ENCODE results near the gene CCDC138.

The CCDC138 gene

DNA sequence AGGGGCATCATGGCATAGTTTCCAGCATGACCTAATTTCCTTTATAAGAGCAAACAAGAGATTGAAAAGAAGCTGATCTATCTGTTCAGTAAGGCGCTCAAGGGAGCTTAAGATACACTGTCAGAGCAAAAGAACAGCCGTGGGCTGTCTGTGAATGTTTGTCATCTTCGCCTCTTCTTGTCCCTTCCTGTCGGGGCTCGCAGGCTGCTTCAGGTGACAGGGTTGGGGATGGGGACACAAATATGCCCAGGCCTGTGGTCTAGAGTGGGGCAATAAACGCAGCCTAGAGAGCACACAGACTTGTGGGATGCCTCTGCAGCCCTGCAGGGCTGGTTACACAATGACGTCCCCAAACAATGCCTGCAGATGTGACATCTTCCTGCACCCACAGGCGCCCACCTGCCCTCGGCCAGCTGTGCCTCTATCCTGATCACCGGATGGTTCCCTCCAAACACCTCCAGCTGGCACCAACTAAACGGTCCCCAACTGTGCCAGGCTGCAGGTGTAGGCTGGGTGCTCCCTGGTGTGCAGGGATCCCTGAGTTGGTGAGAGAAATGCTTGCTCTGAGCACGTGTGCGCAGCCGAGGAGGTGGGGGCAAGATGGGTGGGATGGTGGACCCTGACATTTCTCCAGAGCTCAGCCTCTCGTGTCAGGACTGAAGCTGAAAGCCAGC lies 129.7 kb downstream of the CCDC138 start:
- Histone ChIP-seq H3K4me3 (ENCODE audit: low read length) (no peak overlapping the region), H3K27me3 (ENCODE audit: control insufficient read depth, insufficient read depth, low read length) (no peaks in the 10 kb centered on the region)

DNA sequence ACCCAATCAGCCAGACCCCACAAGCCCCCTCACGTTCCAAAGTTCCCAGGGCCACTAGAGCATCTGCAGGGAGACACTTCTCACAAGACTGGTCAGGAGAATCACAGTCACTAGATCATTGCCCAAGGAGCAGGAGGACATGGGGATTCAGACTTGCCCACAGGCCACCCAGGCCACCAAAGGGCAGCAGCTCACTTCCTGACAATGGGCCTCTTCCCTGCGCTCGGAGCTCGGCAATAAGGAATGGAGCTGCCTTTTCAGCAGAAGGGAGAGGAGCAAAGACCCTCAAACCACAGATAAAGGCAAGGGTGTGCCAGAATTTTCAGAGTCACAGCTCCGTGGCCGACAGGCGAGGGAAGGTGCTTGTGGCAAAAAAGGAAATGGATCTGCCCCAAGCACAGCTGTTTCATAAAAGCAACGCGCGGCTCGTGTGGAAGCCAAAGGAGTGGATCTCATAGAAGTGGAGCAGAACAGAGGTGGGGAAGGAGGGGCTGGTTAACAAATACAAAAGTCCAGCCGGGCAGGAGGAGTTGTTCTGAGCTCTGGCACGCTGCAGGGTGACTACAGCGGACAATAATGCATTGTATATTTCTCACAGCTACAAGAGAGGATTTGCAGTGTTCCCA lies 130.3 kb downstream of the CCDC138 start:
- Histone ChIP-seq H3K4me3 (ENCODE audit: low read length) (no peak overlapping the region), H3K36me3 (ENCODE audit: control insufficient read depth, insufficient read depth, low read length) (no peaks in the 10 kb centered on the region), H3K9me3 (ENCODE audit: control insufficient read depth, low read length) (no peaks in the 10 kb centered on the region), H3K9ac (ENCODE audit: low read length) (no peak overlapping the region), H3K4me1 (ENCODE audit: control insufficient read depth, insufficient read depth, low read length) (peaks cover 11% of the 10 kb centered on the region), H3K27me3 (ENCODE audit: control insufficient read depth, insufficient read depth, low read length) (no peaks in the 10 kb centered on the region)

More for the DNA sequence above, 129.7 kb downstream of the CCDC138 start:
- Histone ChIP-seq H3K4me1 (ENCODE audit: control insufficient read depth, insufficient read depth, low read length) (peaks cover 11% of the 10 kb centered on the region), H3K36me3 (ENCODE audit: control insufficient read depth, insufficient read depth, low read length) (no peaks in the 10 kb centered on the region), H3K9ac (ENCODE audit: low read length) (no peak overlapping the region), H3K9me3 (ENCODE audit: control insufficient read depth, low read length) (no peaks in the 10 kb centered on the region)

DNA sequence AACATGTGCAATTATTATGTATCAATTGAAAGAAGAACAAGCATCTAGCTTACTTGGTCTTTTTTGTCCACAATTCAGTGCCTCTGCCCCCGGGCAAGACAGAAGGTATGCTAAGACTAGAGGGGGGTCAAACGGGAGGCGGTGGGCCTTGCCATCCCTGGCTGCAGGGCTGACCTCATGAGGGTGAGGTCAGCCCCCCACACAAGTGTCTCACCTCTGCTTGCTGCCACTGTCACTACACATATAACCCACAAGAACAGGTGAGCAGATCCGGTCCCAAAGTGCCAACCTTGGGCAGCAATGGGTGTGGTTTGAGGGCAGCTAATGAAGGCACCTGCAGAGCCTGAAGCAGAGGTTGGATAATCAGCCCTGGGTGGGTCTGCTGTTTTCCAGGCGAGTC lies 131.0 kb downstream of the CCDC138 start:
- Histone ChIP-seq H3K9ac (ENCODE audit: low read length) (no peak overlapping the region), H3K36me3 (ENCODE audit: control insufficient read depth, insufficient read depth, low read length) (no peaks in the 10 kb centered on the region), H3K4me3 (ENCODE audit: low read length) (no peak overlapping the region), H3K27me3 (ENCODE audit: control insufficient read depth, insufficient read depth, low read length) (no peaks in the 10 kb centered on the region), H3K4me1 (ENCODE audit: control insufficient read depth, insufficient read depth, low read length) (peaks cover 11% of the 10 kb centered on the region), H3K9me3 (ENCODE audit: control insufficient read depth, low read length) (no peaks in the 10 kb centered on the region)

DNA sequence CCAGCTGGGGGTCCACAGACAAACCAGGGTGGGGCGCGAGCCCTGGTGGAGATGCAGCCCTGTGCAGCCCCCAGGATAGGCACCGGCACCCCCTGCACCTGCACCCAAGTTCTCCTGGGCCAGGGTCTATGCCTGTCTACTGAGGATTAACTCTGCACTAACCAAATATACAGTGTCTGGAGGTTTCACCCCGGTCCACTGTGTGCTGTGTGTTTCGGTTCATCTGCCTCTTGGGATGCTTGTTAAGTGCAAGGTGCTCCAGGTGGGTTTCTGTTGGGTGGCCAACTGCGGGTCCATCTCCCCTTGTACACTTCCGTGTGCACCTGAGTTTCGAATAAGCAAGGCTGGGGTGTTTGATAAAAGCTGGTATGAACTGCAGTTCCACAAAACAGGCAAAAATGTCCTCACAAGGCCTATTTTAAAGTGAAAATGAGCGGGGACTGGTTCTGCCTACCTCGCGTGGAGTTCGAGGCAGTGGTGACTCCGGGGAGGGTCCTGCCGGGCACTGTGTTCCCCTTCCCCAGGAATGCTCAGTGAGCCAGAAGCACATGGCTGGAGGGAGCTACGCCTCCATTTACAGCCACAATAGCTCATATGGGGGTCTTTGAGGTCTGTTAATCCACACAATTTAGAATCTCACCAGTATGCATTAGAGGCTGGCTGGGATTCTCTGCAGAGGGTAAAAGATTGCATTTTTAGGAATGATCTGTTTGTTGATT lies 131.7 kb downstream of the CCDC138 start:
- Histone ChIP-seq H3K4me3 (ENCODE audit: low read length) (no peak overlapping the region), H3K36me3 (ENCODE audit: control insufficient read depth, insufficient read depth, low read length) (no peaks in the 10 kb centered on the region), H3K27me3 (ENCODE audit: control insufficient read depth, insufficient read depth, low read length) (no peaks in the 10 kb centered on the region), H3K9me3 (ENCODE audit: control insufficient read depth, low read length) (no peaks in the 10 kb centered on the region), H3K4me1 (ENCODE audit: control insufficient read depth, insufficient read depth, low read length) (peaks cover 14% of the 10 kb centered on the region), H3K9ac (ENCODE audit: low read length) (no peak overlapping the region)

DNA sequence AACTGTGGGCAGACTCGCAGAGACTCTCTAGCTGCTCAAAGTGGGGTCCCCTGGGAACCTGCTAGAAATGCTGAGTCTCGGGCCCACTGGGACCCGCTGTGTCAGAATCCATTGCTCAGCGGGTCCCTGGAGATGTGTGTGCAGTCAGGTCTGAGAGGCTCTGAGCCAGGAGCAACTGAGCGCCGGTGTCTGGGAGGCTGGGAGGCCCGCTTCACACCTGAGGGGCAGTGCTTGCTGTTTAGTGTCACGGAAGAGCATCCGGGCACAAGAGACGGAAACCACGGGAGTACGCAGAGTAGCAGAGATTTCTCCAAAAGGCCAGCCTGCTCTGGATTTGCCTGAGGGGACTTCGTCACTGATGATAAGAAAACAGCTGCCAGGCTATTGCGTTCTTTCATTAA lies 132.4 kb downstream of the CCDC138 start:
- no peaks in the 10 kb centered on the region for H3K27me3 ChIP-seq (ENCODE audit: control insufficient read depth, insufficient read depth, low read length)
- no peaks in the 10 kb centered on the region for H3K36me3 ChIP-seq (ENCODE audit: control insufficient read depth, insufficient read depth, low read length)
- H3K9ac ChIP-seq (ENCODE audit: low read length): no peak overlapping the region
- peaks cover 20% of the 10 kb centered on the region for H3K4me1 ChIP-seq (ENCODE audit: control insufficient read depth, insufficient read depth, low read length)
- no peak overlapping the region for H3K4me3 ChIP-seq (ENCODE audit: low read length)
- H3K9me3 ChIP-seq (ENCODE audit: control insufficient read depth, low read length): no peaks in the 10 kb centered on the region

DNA sequence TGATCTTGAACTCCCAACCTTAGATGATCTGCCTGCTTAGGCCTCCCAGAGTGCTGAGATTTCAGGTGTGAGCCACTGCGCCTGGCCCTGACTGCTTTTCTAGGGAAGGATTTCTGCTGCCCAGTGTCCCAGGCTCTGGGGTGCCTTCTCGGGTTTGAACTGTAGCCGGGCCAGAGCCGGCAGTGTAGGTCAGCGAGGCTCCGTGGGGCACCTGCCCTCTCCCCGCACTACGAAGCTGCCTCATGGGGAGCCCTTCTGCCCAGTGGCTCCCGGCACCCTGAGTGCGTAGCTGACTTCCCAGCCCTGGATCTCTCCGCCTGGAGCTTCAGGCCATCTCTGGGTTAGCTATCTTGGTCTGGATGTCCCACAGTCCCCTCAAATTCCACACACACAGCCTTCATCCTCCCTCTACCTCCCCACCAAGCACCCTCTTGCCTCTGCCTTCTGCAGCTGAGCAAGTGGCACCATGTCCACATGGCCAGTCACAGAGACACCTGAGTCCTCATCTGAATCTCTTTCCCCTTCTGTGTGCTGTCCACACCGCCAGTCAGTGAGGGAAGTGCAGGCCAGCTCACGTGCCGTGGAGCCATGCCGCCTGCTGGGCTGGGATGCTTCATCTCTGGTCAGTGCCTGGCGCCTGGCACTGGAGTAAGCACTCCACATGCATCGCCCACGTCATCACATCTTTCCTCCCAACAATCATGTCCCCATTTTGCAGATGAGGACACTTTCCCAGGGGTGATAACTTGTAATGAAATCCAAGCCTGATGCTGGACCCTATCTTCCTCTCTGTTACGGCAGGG lies 133.2 kb downstream of the CCDC138 start:
- Histone ChIP-seq H3K9ac (ENCODE audit: low read length) (no peak overlapping the region), H3K9me3 (ENCODE audit: control insufficient read depth, low read length) (no peaks in the 10 kb centered on the region), H3K36me3 (ENCODE audit: control insufficient read depth, insufficient read depth, low read length) (no peaks in the 10 kb centered on the region), H3K4me1 (ENCODE audit: control insufficient read depth, insufficient read depth, low read length) (peaks cover 20% of the 10 kb centered on the region), H3K27me3 (ENCODE audit: control insufficient read depth, insufficient read depth, low read length) (no peaks in the 10 kb centered on the region), H3K4me3 (ENCODE audit: low read length) (no peak overlapping the region)

DNA sequence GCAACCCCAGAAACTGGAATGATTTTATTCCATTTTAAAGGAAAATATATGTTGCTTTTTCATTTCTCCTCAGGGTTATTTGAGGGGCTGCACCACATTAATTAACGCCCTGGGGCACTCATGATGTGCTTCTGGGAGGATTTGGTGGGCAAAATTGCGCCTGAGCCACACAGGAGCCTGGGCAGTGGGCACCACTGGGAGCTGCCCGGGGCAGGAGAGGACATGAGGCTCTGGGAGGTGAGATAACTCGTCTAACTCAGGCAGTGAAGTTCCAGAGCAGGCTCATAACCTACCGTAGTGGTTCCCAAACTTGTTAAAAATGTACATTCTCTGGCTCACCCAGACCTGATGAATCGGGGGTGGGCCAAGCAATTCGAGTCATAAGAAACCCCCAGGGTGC lies 134.1 kb downstream of the CCDC138 start:
- Histone ChIP-seq H3K9ac (ENCODE audit: low read length) (no peak overlapping the region), H3K4me1 (ENCODE audit: control insufficient read depth, insufficient read depth, low read length) (peaks cover 20% of the 10 kb centered on the region), H3K27me3 (ENCODE audit: control insufficient read depth, insufficient read depth, low read length) (no peaks in the 10 kb centered on the region), H3K36me3 (ENCODE audit: control insufficient read depth, insufficient read depth, low read length) (no peaks in the 10 kb centered on the region), H3K4me3 (ENCODE audit: low read length) (no peak overlapping the region), H3K9me3 (ENCODE audit: control insufficient read depth, low read length) (no peaks in the 10 kb centered on the region)

DNA sequence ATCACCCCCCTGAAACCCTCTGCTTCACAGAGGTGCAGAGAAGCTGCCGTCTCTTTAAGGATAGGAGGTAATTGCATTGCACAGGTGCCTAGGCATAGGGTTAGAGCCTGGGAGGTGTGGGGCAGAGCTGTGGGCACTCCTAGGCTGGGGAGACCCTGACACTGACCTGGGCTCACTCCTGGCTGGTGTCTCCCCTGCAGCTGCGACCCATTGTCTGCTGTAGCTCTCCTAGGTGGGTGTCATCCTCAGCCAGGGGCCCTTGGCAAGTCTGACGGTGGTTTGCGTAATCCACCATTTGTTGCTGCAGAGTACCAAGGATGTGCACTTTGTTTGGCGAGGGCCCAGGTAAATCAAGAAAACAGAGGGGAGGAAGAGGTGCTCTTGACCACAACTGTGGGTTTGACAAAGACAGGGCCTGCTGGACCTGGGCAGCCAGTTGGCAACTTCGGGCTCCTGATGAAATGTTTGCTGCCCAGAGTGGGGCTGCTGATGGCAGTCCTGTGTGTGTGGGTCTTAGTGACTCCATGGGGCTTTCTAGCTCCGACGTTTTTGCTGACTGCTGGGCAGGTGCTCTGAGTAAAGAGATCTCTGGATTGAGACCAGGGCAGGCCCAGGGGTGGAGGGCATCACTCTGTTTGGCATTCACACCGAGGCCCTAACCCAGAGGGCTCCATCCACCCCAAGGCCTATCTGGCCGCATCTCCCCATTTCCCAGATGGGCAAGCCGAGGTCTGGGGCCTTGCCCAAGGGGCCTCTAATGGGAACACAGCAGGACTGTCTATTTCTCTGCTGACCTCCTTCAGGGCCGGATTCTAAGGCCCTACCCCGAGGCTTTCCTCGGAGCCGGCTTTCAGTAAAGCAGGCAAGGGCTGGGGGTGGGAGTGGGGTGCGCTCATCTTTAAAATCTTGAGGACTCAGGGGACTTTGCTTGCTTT lies 134.8 kb downstream of the CCDC138 start:
- Histone ChIP-seq H3K36me3 (ENCODE audit: control insufficient read depth, insufficient read depth, low read length) (no peaks in the 10 kb centered on the region), H3K9ac (ENCODE audit: low read length) (no peak overlapping the region), H3K27me3 (ENCODE audit: control insufficient read depth, insufficient read depth, low read length) (no peaks in the 10 kb centered on the region), H3K9me3 (ENCODE audit: control insufficient read depth, low read length) (no peaks in the 10 kb centered on the region), H3K4me1 (ENCODE audit: control insufficient read depth, insufficient read depth, low read length) (peaks cover 20% of the 10 kb centered on the region), H3K4me3 (ENCODE audit: low read length) (no peak overlapping the region)

DNA sequence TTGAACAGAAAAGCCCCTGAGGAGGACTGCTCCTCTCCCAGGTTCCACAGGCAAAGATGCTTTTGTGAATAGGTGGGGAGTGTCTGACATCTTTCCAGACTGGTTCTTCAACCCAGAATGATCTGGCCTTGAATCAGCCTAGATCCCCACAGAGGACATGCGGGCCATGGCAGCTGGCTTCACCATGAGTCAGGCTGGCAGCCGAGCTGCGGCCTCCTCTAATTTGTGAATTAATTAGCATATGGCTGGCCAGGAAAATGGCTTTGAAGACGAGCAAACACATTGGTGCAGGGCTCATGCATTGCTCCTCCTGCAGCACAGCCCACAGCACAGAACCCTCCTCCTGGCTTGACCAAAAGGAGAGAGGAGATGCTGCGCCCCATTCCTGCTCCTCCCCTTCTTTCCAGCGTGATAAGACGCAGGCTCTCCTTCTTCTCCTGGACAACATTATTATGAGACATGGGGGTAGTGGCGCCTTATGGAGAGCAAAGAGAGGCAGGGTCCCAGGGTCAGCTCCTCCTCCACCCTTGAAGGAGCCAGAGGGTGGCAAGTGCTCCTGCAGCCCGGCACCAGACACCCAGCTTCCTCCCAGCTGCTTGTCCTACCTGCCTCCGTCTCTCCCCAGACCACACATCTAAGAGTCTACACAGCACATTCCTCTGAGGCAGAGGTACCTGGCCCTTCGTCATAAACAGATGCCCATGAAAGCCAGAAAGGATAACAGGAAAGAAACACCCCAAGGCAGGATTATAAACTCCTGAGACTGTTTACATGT lies 135.8 kb downstream of the CCDC138 start:
- Histone ChIP-seq H3K36me3 (ENCODE audit: control insufficient read depth, insufficient read depth, low read length) (no peaks in the 10 kb centered on the region), H3K27me3 (ENCODE audit: control insufficient read depth, insufficient read depth, low read length) (no peaks in the 10 kb centered on the region), H3K9me3 (ENCODE audit: control insufficient read depth, low read length) (no peaks in the 10 kb centered on the region), H3K4me3 (ENCODE audit: low read length) (no peak overlapping the region), H3K9ac (ENCODE audit: low read length) (no peak overlapping the region), H3K4me1 (ENCODE audit: control insufficient read depth, insufficient read depth, low read length) (peaks cover 14% of the 10 kb centered on the region)

DNA sequence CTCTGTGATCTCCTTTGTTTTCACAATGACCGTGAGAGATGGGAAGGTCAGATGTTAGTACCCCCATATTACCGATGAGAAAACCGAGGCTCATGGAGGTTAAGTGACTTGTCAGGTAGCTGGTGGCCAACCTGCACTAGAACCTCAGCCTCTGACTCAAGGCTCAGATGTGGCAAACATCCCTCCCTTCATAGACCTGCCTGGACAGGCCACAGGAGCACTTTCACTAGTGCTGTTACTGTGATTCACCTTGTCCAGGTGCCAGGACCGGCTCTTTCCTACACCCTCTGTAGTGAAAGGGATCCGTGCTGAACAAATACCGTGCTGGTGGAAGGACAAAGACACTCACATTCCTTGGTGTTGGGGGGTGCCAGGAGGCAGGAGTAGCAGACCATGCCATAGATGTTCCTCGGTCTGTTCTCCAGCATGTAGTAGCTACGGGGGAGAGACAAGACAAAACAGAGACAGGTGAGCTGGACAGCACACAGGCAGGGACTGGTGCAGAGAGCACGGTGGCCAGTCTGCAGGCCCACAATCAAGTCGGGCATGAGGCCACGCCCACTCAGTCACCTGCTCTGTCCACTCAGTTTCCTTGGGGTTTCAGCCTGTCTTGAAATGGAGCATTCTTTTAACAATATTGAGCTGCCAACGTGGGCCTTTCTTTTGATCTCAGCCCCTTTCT lies 136.6 kb downstream of the CCDC138 start:
- H3K9ac ChIP-seq (ENCODE audit: low read length): no peak overlapping the region
- peaks cover 9% of the 10 kb centered on the region for H3K4me1 ChIP-seq (ENCODE audit: control insufficient read depth, insufficient read depth, low read length)
- no peak overlapping the region for H3K4me3 ChIP-seq (ENCODE audit: low read length)
- no peaks in the 10 kb centered on the region for H3K27me3 ChIP-seq (ENCODE audit: control insufficient read depth, insufficient read depth, low read length)
- H3K36me3 ChIP-seq (ENCODE audit: control insufficient read depth, insufficient read depth, low read length): no peaks in the 10 kb centered on the region
- no peaks in the 10 kb centered on the region for H3K9me3 ChIP-seq (ENCODE audit: control insufficient read depth, low read length)
